NT2/D1 (cell line): Measurements from ENCODE around the gene FSTL4.

Source experiments
- SUZ12 ChIP-seq: IDR thresholded peaks from 2 replicates; pipeline ENCODE4 v1.6.1; 2011; ENCODE audit not compliant: insufficient read length, insufficient read depth; ENCODE audit errors: extremely low read depth
- YY1 ChIP-seq: IDR thresholded peaks from 2 replicates; pipeline ENCODE4 v1.6.1; 2011; ENCODE audit not compliant: insufficient read length, insufficient read depth
- ZNF274 ChIP-seq: IDR thresholded peaks from 2 replicates; pipeline ENCODE4 v1.6.1; 2011; ENCODE audit warnings: mild to moderate bottlenecking, low read depth, low read length

DNA sequence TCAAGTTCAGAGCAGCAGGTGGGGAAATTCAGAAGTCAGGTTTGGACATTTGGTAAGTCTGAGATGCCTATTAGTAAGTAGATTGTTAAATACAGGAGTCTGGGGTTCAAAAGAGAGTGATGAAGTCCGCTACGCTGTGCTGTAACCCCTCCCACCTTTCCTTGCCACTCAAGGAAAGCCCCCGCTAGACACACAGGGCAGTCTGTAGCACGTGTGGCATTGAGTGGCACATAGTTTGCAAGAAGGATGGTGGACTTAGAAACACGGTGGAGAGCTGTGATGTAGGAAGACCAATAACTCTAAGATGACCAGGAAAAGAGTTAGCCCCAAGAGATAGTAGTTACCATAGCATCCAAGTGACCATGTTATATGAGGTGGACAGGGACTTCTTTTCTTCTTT is 44.7 kb upstream of the FSTL4 start:
- TF ChIP-seq YY1: no peak
- no peak for TF ChIP-seq ZNF274
- TF ChIP-seq SUZ12: no peak
